ENCODE data around the gene DDAH2.

The DDAH2 gene

DNA sequence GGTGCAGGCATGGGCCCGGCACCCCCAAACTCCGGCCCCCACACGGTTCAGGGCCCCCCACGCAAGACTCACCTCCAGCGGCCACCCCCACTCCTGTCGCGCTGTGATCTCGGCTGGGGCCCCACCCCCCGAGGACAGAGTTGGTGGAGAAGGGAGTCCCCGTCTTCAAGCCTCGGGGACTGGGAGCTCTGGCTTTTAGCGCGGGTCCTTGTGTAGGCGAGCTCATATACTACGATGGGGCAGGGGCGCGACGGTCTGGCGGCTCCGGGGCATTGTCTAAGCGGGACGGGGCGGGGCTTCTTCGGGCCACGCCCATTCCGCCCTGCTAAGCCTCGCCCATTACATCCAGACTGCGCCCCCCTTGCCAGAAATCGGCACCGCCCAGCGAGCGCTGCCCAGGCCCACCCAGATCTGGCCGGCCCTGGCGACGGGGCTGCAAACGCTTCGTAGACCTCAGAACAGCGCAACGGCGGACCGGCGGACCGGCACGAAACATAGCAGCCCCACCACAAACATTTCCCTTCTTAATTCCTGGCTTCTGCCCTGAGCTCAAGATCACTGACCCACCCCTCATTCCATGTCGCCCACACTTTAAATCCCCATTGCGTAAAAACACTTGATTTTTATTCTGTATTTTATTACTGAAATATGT is 1.0 kb upstream of the DDAH2 start:
- peaks cover 50% of the 10 kb centered on the region for H3K36me3 Mint-ChIP-seq (ENCODE audit: low read depth)
- H3K27me3 Mint-ChIP-seq (ENCODE audit: low read depth) = no peaks in the 10 kb centered on the region
- no peaks in the 10 kb centered on the region for H3K9me3 Mint-ChIP-seq
- H3K4me1 Mint-ChIP-seq (ENCODE audit: low read depth) = peaks cover 49% of the 10 kb centered on the region
- peak overlapping the region; percentile 97 for H3K4me3 Mint-ChIP-seq
- peak overlapping the region; percentile 76 for H3K27ac Mint-ChIP-seq

DNA sequence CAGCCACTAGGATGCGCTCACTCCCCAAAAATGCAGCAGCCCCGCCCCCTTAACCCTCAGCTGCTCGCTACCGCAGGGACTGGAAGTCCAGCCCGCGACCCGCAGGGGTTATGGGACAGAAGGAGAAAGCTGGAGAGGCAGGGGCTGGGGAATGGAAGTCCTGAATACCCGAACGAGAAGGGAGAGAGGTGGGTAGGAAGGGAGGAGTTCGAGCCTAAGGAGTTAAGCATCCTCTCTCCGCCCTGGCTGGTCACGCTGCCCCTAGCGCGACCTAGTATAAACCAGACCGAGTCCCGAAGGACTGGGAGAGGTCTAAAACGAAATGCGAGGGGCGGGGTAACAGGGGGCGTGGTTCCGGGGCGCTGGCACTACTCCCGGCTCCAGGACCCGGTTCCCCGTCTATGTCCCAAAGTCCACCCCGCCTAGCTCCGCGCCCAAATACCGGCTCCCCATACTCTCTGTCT is 448 bp upstream of the DDAH2 start:
- Mint-ChIP-seq H3K4me3 (peak overlapping the region; percentile 97), H3K27ac (peak overlapping the region; percentile 86), H3K4me1 (ENCODE audit: low read depth) (peaks cover 49% of the 10 kb centered on the region), H3K36me3 (ENCODE audit: low read depth) (peaks cover 44% of the 10 kb centered on the region), H3K27me3 (ENCODE audit: low read depth) (no peaks in the 10 kb centered on the region), H3K9me3 (no peaks in the 10 kb centered on the region)

DNA sequence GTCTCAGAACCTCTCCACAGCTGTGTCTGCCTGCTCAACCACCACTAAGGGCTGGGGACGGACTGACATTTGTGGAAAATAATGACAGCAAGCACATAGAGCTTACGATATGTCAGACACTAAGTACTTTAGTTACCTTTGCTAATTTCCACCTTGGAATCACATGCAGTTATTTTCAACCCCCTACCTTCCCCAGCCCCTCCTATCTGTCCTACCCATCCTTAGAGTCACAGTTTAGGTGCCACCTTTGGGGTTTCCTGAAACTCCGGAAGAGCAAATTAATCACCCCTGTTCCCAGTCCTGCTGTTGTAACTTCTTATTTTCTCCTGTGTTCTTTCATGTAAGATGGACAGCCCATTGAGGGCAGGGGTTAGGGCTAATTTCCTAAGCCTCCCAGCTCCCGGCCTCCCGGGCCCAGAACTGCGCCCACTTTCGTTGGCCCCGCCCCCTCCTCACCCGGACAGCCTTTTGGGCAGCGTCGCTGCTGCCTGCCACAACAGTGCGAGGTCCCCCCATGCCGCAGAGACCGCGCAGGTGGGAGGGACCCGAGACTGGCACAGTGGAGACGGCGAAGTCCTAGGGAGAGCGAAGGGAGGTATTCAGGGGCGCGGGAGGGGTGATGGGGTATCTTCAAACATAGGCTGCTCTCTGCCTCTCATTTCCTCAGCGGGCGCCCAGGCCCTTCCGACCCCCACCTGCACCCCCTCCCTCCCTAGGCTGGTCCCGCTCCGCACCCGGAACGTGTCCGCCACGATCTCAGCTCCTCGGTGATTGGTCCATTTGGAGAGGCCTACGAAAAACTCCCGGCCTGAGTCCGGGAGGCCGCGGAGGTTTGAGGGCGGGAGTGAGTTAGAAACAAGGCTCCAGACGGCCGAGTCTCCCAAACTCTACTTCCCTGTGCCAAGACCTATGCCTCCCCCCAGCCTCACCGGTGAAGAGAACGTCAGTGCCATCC is 1.1 kb downstream of the DDAH2 start:
- peak overlapping the region; percentile 78 for H3K27ac Mint-ChIP-seq
- no peaks in the 10 kb centered on the region for H3K27me3 Mint-ChIP-seq (ENCODE audit: low read depth)
- H3K4me1 Mint-ChIP-seq (ENCODE audit: low read depth) = peaks cover 37% of the 10 kb centered on the region
- H3K4me3 Mint-ChIP-seq = peak overlapping the region; percentile 60
- no peaks in the 10 kb centered on the region for H3K9me3 Mint-ChIP-seq
- H3K36me3 Mint-ChIP-seq (ENCODE audit: low read depth) = peaks cover 32% of the 10 kb centered on the region

DNA sequence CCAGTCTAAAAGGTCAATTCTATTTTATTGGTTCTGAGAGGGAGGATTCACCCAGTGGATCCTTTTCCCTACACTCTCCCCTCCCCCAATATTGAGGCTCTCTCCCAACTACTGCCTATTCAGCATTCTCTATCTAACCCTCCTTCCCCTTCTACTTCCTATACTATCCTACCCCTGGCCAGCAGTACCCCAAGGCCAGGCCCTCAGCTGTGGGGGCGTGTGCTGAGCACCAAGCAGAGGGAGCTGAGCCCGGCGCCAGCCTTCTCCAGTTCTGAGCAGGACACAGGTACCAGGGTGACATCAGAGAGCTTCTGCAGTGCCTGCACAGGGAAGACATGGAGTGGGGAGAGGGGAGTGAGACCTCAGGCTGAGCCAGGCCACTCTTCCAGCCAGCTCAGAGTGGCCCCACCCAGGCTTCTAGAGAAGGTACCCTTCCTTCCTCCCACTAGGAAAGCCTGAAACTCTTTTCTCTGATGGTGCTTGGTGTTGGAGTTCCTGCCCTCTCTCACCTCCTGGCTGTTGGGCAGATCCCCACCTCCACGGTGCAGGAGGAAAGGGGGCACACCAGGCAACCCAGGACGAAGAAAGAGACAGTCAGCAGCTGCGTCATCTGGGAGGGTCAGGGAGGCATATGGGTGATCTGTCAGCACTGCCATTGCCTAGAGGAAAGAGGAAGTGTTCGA is 1.9 kb downstream of the DDAH2 start:
- peak overlapping the region; percentile 52 for H3K4me3 Mint-ChIP-seq

DNA sequence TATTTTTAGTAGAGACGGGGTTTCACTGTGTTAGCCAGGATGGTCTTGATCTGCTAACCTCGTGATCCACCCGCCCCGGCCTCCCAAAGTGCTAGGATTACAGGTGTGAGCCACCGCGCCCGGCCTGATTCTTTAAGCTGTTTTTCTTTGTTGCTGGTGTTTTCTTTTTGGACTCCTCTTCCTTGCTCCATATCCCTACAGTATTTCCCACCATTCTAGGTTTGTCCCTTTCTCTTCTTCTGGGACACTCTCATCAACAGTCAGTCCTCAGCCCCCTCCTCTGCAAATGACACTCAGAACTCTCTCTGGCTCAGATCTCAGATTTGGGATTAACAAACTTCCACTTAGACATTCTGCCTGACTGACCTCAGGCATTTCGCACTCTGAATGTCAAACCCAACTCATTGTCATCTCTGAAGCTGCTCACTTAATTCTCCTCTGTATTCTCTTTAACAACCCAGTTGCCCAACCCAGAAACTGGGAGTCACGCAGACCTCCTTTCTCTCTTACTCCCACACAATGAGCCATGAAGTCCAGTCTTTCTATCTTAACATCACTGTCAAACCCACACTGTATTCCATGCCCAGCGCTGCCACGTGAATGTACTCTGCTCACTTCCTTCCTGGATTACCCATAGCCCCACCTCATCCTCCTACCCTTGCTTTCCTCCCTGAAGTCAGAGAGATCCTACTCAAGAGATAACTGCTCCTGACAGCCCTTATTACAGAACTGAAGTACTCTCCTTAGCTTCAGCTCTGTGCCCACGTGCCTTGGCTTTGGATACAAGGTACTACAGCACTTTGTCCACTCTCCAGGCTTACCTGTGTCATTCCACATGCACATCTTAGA is 3.4 kb downstream of the DDAH2 start:
- Mint-ChIP-seq H3K27me3 (ENCODE audit: low read depth) (no peaks in the 10 kb centered on the region), H3K4me1 (ENCODE audit: low read depth) (peaks cover 34% of the 10 kb centered on the region), H3K9me3 (no peaks in the 10 kb centered on the region), H3K36me3 (ENCODE audit: low read depth) (peaks cover 20% of the 10 kb centered on the region), H3K4me3 (no peak overlapping the region), H3K27ac (peak overlapping the region; percentile 10)

More for the DNA sequence above, 1.9 kb downstream of the DDAH2 start:
- H3K27me3 Mint-ChIP-seq (ENCODE audit: low read depth) = no peaks in the 10 kb centered on the region
- H3K9me3 Mint-ChIP-seq = no peaks in the 10 kb centered on the region
- peak overlapping the region; percentile 78 for H3K27ac Mint-ChIP-seq
- H3K4me1 Mint-ChIP-seq (ENCODE audit: low read depth) = peaks cover 36% of the 10 kb centered on the region
- peaks cover 30% of the 10 kb centered on the region for H3K36me3 Mint-ChIP-seq (ENCODE audit: low read depth)

DNA sequence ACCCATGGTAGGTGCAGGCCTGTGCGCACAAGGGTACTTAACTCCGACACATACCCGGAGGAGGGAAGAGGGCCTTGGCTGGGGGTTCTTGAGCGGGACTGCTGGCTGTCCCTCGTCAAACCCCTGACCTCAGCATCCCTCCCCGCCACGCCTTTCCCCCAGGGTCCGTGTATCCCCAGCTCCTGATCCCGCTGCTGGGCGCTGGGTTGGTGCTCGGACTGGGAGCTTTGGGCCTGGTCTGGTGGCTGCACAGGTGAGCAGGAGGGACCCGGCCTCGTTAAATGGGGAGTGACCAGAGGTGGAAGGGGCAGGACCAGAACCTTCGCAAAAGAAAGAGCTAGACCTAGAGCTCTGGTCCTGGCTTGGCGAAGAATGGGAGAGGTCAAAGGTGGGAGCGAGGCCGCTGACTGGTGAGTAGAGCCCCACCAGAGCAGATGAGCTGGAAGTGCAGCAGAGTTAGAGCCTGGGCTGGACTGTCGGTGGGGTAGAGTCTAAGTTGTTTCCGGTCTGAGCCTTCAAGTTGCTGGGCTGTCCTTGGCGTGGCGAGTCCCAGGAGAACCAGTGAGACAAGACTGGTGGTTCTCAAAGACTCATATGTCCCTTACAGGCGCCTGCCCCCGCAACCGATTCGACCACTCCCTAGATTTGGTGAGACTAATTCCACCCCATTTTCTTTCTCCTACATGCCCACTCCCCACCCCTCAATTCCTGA is 5.0 kb downstream of the DDAH2 start:
- Mint-ChIP-seq H3K4me3 (no peak overlapping the region), H3K27me3 (ENCODE audit: low read depth) (no peaks in the 10 kb centered on the region), H3K27ac (no peak overlapping the region), H3K36me3 (ENCODE audit: low read depth) (peaks cover 10% of the 10 kb centered on the region), H3K4me1 (ENCODE audit: low read depth) (peaks cover 25% of the 10 kb centered on the region), H3K9me3 (no peaks in the 10 kb centered on the region)

DNA sequence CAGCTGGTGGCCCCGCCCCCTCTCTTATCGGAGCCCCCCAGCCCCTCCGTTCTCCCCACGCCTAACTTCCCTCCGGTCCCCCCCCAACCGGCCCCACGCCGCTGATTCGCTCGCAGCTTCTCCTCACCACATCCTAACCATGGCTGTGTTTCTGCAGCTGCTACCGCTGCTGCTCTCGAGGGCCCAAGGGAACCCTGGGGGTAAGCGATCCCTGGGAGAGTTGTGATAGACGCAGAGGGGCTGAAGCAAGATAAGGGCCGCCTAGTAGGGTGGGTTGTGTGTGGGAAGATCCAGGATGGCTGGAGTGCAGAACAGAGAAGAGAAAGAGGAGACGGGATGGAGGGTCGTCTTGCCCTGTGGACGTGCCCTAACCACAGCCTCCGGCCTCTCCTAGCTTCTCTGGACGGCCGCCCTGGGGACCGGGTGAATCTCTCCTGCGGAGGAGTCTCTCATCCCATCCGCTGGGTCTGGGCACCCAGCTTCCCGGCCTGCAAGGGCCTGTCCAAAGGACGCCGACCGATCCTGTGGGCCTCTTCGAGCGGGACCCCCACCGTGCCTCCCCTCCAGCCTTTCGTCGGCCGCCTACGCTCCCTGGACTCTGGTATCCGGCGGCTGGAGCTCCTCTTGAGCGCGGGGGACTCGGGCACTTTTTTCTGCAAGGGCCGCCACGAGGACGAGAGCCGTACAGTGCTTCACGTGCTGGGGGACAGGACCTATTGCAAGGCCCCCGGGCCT is 5.7 kb downstream of the DDAH2 start, which contains the start of gene MPIG6B:
MPIG6B (plus strand) TSS at position 129 of the 735 bp plus-strand sequence; CDS start at position 140, 11 bp downstream.
- no peak within 1 kb of the TSS for H3K4me3 Mint-ChIP-seq
- no peaks in the 10 kb centered on the region for H3K27me3 Mint-ChIP-seq (ENCODE audit: low read depth)
- H3K4me1 Mint-ChIP-seq (ENCODE audit: low read depth) = peaks cover 24% of the 10 kb centered on the region
- peaks cover 10% of the 10 kb centered on the region for H3K36me3 Mint-ChIP-seq (ENCODE audit: low read depth)
- H3K27ac Mint-ChIP-seq = no peak within 1 kb of the TSS
- H3K9me3 Mint-ChIP-seq = no peaks in the 10 kb centered on the region

DNA sequence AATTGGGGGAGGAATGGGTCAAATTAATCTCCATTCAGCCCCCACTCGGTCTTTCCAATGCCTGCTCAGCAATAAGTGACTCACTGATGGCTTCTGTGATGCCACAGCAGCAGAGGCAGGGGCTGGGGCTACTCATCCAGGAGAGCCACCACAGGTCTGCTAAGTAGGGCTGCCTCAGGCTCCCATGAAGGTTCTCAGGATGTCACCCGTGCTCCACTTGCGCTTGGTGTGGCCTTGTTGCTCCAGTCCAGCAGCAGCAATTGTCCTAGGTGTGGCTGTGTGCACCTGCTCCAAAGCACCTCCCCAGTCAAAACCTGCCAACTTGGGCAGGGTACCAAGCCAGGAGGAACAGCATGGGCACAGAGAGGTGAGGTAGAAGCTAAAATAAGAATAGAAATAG is 6.9 kb downstream of the DDAH2 start:
- H3K36me3 Mint-ChIP-seq (ENCODE audit: low read depth) = peaks cover 10% of the 10 kb centered on the region
- no peak overlapping the region for H3K27ac Mint-ChIP-seq
- H3K4me3 Mint-ChIP-seq = no peak overlapping the region

DNA sequence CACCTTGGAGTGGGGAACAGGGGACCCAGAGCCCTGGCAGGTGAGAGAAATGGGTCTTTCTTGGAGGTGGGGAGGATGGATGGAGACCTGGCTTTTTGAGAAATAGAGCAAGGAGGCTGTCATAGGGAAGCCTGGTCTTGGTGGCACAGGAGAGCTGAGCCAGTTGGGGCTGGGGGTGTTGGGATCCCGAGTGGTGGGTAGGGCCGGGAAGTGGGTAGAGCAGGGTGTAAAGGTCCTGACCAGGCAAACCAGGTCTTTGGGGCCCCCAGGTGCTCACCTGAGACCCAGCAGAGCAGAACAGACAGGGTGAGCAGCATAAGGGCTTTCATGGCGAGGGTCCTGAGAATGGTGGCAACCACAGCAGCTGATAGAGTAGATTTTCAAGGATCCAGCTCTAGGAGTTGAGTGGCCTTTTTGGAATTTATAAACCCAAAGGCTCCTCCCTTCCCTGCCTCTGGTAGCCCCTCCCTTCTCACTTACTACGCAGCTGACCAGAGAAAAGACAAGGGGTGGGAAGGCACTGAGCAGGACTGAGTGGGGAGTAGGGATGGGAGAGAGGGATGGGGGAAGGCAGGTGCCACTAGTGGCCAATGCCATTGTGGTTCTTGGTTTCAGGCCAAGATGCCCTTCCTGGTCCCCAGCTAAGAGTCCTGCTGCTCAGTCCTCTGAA is 7.6 kb downstream of the DDAH2 start, which contains the start of gene LY6G6C:
LY6G6C (minus strand) TSS at position 396 of the 670 bp plus-strand sequence; CDS start at position 329, 67 bp downstream.
- peaks cover 5% of the 10 kb centered on the region for H3K36me3 Mint-ChIP-seq (ENCODE audit: low read depth)
- no peak within 1 kb of the TSS for H3K27ac Mint-ChIP-seq
- no peak within 1 kb of the TSS for H3K4me3 Mint-ChIP-seq
- peaks cover 10% of the 10 kb centered on the region for H3K4me1 Mint-ChIP-seq (ENCODE audit: low read depth)
- H3K27me3 Mint-ChIP-seq (ENCODE audit: low read depth) = no peaks in the 10 kb centered on the region
- H3K9me3 Mint-ChIP-seq = no peaks in the 10 kb centered on the region

More for the DNA sequence above, 6.9 kb downstream of the DDAH2 start:
- H3K27me3 Mint-ChIP-seq (ENCODE audit: low read depth) = no peaks in the 10 kb centered on the region
- no peaks in the 10 kb centered on the region for H3K9me3 Mint-ChIP-seq
- peaks cover 17% of the 10 kb centered on the region for H3K4me1 Mint-ChIP-seq (ENCODE audit: low read depth)

DNA sequence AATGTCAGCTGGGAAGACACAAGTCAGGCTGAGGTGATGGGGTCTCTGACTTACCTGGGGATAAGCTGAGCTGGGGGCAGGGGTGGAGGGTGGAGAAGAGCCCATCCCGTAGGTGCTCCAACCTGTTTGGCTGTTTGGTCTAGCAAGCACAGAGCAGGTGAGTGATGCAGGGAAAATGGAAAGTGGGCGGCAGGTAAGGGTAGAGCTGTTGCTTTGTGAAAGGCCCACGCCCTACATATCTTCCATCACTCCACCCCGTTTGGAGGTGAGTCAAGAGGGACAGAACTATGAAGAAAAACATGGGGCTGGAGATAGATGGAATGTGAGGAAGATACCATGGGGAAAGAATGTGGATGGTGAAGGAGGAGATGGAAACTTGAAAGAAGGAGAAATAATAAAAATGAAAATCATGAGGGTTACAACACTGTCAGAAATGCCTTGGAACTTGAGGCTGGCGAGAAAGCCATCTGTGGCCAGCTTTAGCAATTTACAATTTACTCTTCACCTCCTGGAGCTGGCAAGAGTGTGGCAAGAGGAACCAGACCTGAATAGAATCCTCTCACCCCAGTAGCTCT is 8.8 kb downstream of the DDAH2 start:
- no peak overlapping the region for H3K4me3 Mint-ChIP-seq
- no peaks in the 10 kb centered on the region for H3K36me3 Mint-ChIP-seq (ENCODE audit: low read depth)
- no peak overlapping the region for H3K27ac Mint-ChIP-seq

DNA sequence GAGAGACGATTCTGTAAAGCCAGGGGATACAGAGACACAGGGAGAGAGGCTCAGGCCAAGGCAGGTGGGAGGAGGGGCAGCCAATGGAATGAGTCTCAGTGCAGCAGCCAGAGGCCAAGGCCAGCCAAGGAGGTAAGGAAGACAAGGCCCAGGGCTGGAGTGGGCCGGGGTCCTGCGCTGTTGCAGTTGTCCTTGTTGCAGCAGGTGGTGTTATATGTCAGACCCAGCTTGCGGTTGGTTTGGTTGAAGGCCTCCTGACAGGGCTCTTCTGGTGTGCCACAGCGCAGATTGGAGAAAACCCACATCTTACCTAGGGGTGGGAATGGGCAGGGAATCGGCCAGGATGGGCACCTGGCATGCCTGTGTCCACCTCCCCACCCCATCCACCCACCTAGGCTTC is 10.1 kb downstream of the DDAH2 start:
- Mint-ChIP-seq H3K9me3 (no peaks in the 10 kb centered on the region), H3K27ac (no peak overlapping the region), H3K27me3 (ENCODE audit: low read depth) (peaks cover 5% of the 10 kb centered on the region), H3K4me3 (no peak overlapping the region), H3K4me1 (ENCODE audit: low read depth) (no peaks in the 10 kb centered on the region), H3K36me3 (ENCODE audit: low read depth) (no peaks in the 10 kb centered on the region)

More for the DNA sequence above, 8.8 kb downstream of the DDAH2 start:
- H3K4me1 Mint-ChIP-seq (ENCODE audit: low read depth) = no peaks in the 10 kb centered on the region
- no peaks in the 10 kb centered on the region for H3K9me3 Mint-ChIP-seq
- no peaks in the 10 kb centered on the region for H3K27me3 Mint-ChIP-seq (ENCODE audit: low read depth)

DNA sequence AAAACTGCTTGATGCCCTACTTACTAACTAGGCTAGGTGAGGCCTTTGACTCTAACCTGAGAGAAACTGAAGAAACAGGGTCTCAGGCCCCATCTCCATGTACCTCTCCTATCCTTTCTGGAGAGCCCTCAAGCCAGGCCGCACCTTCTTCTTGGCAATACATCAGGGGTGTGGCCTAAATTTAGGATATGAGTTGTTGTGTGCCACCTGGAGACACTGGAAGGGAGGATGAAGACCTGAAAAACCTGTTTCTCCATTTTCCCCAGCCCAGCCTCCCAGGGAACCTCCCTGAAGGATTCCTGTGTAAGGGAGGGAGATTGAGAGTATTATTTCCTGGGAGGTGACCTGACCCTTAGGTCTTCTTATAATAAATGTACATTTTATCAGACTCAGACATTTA is 10.8 kb downstream of the DDAH2 start:
- no peaks in the 10 kb centered on the region for H3K36me3 Mint-ChIP-seq (ENCODE audit: low read depth)
- H3K4me3 Mint-ChIP-seq = no peak overlapping the region
- H3K27me3 Mint-ChIP-seq (ENCODE audit: low read depth) = peaks cover 7% of the 10 kb centered on the region
- no peaks in the 10 kb centered on the region for H3K9me3 Mint-ChIP-seq
- no peak overlapping the region for H3K27ac Mint-ChIP-seq
- no peaks in the 10 kb centered on the region for H3K4me1 Mint-ChIP-seq (ENCODE audit: low read depth)
